ENCODE results near the gene FANK1. TPM values are rescaled to one million over a fixed set of nuclear protein-coding genes. Genes with fewer than 3 reads are reported as not detected.

The FANK1 gene
- total RNA-seq, 4 donors from 2014 or later: 0.24 to 0.61 (median 0.42) TPM; not detected in 1

- in situ Hi-C loops (cut with MboI; ENCODE audit: low sequenced_read_pairs in 4 of 4) (no loop called here), intact Hi-C loops (cut with DNase I; ENCODE audit: low total_unique reads) (no loop called here)
- no peaks in the 10 kb centered on the region for H3K27me3 ChIP-seq
- TF ChIP-seq, protein P1, sequence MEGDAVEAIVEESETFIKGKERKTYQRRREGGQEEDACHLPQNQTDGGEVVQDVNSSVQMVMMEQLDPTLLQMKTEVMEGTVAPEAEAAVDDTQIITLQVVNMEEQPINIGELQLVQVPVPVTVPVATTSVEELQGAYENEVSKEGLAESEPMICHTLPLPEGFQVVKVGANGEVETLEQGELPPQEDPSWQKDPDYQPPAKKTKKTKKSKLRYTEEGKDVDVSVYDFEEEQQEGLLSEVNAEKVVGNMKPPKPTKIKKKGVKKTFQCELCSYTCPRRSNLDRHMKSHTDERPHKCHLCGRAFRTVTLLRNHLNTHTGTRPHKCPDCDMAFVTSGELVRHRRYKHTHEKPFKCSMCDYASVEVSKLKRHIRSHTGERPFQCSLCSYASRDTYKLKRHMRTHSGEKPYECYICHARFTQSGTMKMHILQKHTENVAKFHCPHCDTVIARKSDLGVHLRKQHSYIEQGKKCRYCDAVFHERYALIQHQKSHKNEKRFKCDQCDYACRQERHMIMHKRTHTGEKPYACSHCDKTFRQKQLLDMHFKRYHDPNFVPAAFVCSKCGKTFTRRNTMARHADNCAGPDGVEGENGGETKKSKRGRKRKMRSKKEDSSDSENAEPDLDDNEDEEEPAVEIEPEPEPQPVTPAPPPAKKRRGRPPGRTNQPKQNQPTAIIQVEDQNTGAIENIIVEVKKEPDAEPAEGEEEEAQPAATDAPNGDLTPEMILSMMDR (IDR thresholded peaks at IDR 0.05 in 4 of 5, conservative IDR thresholded peaks at IDR 0.05 in 1 of 5): no peak
- TF ChIP-seq POLR2A (IDR thresholded peaks at IDR 0.05): no peak
- no peak overlapping the region for H3K4me3 ChIP-seq
- H3K4me1 ChIP-seq: no peaks in the 10 kb centered on the region
- ATAC-seq (no peak), DNase-seq (no peak)
- H3K9me3 ChIP-seq: no peaks in the 10 kb centered on the region
- no peak overlapping the region for H3K27ac ChIP-seq
- H3K36me3 ChIP-seq: no peaks in the 10 kb centered on the region
Measured at GRCh38 chr10:126016156-126016805, 119.9 kb downstream of the FANK1 start.

DNA sequence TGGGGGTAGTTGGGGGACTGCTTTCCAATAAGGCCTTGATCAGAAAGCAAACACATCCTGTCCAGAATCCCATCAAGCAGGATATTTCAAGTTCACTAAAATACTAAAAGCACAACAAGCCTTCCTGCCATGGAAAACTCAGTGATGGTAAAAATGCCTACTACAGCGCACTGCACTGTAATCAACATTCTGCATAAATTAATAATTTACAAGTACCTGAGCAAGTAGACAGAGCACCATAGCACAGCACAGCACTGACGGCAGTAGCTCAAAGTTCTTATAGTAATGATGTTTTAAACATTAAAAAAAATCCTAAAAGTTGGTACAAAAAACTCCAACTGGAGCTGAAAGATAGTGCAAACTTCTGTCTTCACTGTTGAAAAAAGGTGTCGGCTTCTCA, 120.5 kb downstream of the FANK1 start:
- TF ChIP-seq, protein P1 (IDR thresholded peaks at IDR 0.05 in 4 of 5, conservative IDR thresholded peaks at IDR 0.05 in 1 of 5): no peak
- TF ChIP-seq POLR2A (IDR thresholded peaks at IDR 0.05): no peak
- H3K4me1 ChIP-seq: no peaks in the 10 kb centered on the region
- no peaks in the 10 kb centered on the region for H3K9me3 ChIP-seq
- no peaks in the 10 kb centered on the region for H3K36me3 ChIP-seq
- ATAC-seq (no peak), DNase-seq (no peak)
- in situ Hi-C loops (cut with MboI; ENCODE audit: low sequenced_read_pairs in 4 of 4) (no loop called here), intact Hi-C loops (cut with DNase I; ENCODE audit: low total_unique reads) (no loop called here)
- H3K27ac ChIP-seq: no peak overlapping the region
- H3K4me3 ChIP-seq: no peak overlapping the region
- H3K27me3 ChIP-seq: no peaks in the 10 kb centered on the region

DNA sequence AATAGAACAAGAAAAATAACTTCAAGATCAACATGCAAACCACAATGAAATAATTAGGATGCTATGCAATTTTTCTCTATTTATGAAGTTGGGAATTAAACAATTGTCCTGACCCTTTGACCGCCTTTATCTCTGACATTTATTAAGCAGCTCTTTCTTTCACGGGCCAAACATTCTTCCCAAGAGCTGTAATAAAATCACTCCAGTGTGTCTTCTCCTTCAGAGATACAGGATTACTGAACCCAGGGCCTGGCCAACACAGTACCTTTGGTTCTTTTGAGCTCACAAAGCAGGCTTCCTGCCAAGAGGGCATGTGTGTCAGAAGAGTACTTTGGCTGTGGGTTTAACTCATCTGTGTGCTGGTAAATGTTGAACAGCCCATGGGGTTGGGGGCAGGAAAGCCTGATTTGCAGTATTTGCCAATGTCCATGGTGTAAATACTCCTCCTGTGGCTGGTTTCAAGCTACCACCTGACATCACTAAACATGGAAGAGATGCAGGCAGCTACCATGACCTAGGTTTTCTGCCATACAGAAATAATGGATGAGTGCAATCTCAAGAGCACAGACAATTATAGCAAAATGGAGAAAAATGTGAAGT, 121.7 kb downstream of the FANK1 start:
- Histone ChIP-seq H3K27me3 (no peaks in the 10 kb centered on the region), H3K4me3 (no peak overlapping the region), H3K4me1 (no peaks in the 10 kb centered on the region), H3K27ac (no peak overlapping the region), H3K36me3 (no peaks in the 10 kb centered on the region), H3K9me3 (no peaks in the 10 kb centered on the region)
- DNase-seq (no peak), ATAC-seq (no peak)
- in situ Hi-C loops (cut with MboI; ENCODE audit: low sequenced_read_pairs in 4 of 4) (no loop called here), intact Hi-C loops (cut with DNase I; ENCODE audit: low total_unique reads) (no loop called here)
- TF ChIP-seq, protein P1 (IDR thresholded peaks at IDR 0.05 in 4 of 5, conservative IDR thresholded peaks at IDR 0.05 in 1 of 5): no peak
- TF ChIP-seq POLR2A (IDR thresholded peaks at IDR 0.05): no peak

- DNase-seq: no peak
- ATAC-seq: no peak
- in situ Hi-C loops (cut with MboI; ENCODE audit: low sequenced_read_pairs in 4 of 4) (no loop called here), intact Hi-C loops (cut with DNase I; ENCODE audit: low total_unique reads) (no loop called here)
- no peak overlapping the region for H3K4me3 ChIP-seq
- no peaks in the 10 kb centered on the region for H3K27me3 ChIP-seq
- H3K27ac ChIP-seq: no peak overlapping the region
- no peaks in the 10 kb centered on the region for H3K9me3 ChIP-seq
- H3K4me1 ChIP-seq: no peaks in the 10 kb centered on the region
- TF ChIP-seq POLR2A (IDR thresholded peaks at IDR 0.05): no peak
- TF ChIP-seq, protein P1 (IDR thresholded peaks at IDR 0.05 in 4 of 5, conservative IDR thresholded peaks at IDR 0.05 in 1 of 5): no peak
- no peaks in the 10 kb centered on the region for H3K36me3 ChIP-seq
Measured at GRCh38 chr10:126021833-126022500, 125.6 kb downstream of the FANK1 start.
